GM20431 (cell line): Measurements from ENCODE around the gene ATAT1.
"Not testable (repeated sequence)": the region's sequence is repeated elsewhere in the genome, so short reads cannot be mapped to it uniquely, and the experiment has no call there.

ENCODE experiments used
- in situ Hi-C: fragments of 300-500 bp; cut with MseI, MboI; formaldehyde crosslinking; loops from one replicate; pipeline ENCODE4 v1.15.0; 2020; ENCODE audit warnings: low sequenced_read_pairs; ENCODE audit not compliant: unreplicated experiment

ATAT1 gene

GRCh38 chr6:30646450-30647241 is 20.0 kb downstream of the ATAT1 start, which contains the start of gene C6orf136:
C6orf136 (plus strand) TSS chr6:30647133; CDS start chr6:30647232, 99 bp downstream.
- in situ Hi-C loops = no loop called here

- in situ Hi-C loops = no loop called here
These were observed 20.8 kb downstream of the ATAT1 start for GRCh38 chr6:30647242-30648116.

- in situ Hi-C loops = no loop called here
These were observed 24.5 kb downstream of the ATAT1 start for GRCh38 chr6:30651143-30651542.

GRCh38 chr6:30654798-30655742 is 28.4 kb downstream of the ATAT1 start:
- in situ Hi-C loops = no loop called here

GRCh38 chr6:30655743-30656094 is 29.0 kb downstream of the ATAT1 start:
- in situ Hi-C loops = no loop called here

GRCh38 chr6:30656513-30656912 is 29.8 kb downstream of the ATAT1 start:
- in situ Hi-C loops = no loop called here

GRCh38 chr6:30657454-30657853 is 30.8 kb downstream of the ATAT1 start:
- in situ Hi-C loops = no loop called here

- in situ Hi-C loops = not testable (repeated sequence)
These were observed 31.2 kb downstream of the ATAT1 start for GRCh38 chr6:30657922-30658321.

GRCh38 chr6:30664994-30665767 is 38.5 kb downstream of the ATAT1 start:
- in situ Hi-C loops = no loop called here

- in situ Hi-C loops = not testable (repeated sequence)
These were observed 39.6 kb downstream of the ATAT1 start for GRCh38 chr6:30666300-30666699.

- in situ Hi-C loops = no loop called here
These were observed 44.3 kb downstream of the ATAT1 start for GRCh38 chr6:30670760-30671527.

GRCh38 chr6:30672445-30673253 is 46.0 kb downstream of the ATAT1 start, which contains the start of gene DHX16:
DHX16 (minus strand) TSS chr6:30673006; CDS start chr6:30672841, 165 bp downstream.
- in situ Hi-C loops = no loop called here

GRCh38 chr6:30676660-30677285 is 50.1 kb downstream of the ATAT1 start:
- in situ Hi-C loops = loop anchor here (5.0 kb wide), 1 partner anchor 51 kb away; no protein-coding TSS in a partner anchor

- in situ Hi-C loops = loop anchor here (5.0 kb wide), 1 partner anchor 48 kb away; no protein-coding TSS in a partner anchor
These were observed 52.5 kb downstream of the ATAT1 start for GRCh38 chr6:30678964-30679726.

GRCh38 chr6:30679765-30680535 is 53.3 kb downstream of the ATAT1 start:
- in situ Hi-C loops = loop anchor here (5.0 kb wide), 1 partner anchor 47 kb away; no protein-coding TSS in a partner anchor

- in situ Hi-C loops = no loop called here
These were observed 55.1 kb downstream of the ATAT1 start for GRCh38 chr6:30681766-30682142.
